Choroid plexus epithelial cell (primary cell): Measurements from ENCODE around the gene GOLIM4.
A peak's percentile ranks its signal among the peaks of the same experiment; 100 is the strongest.

Source experiments
- DNase-seq: peaks from one replicate; pipeline ENCODE4 v3.0.0-alpha.2; 2010; ENCODE audit warnings: low read depth
- H3K4me3 ChIP-seq: 2 replicates; pipeline ENCODE4 v1.5.1; 2011; ENCODE audit warnings: low read depth, mild to moderate bottlenecking, control low read depth, low read length, moderate library complexity
- CTCF ChIP-seq: conservative IDR thresholded peaks from 2 replicates; pipeline ENCODE4 v1.5.1; 2011; ENCODE audit warnings: low read depth, mild to moderate bottlenecking, control low read depth, inconsistent platforms, low read length, moderate library complexity

GOLIM4 gene

GRCh38 chr3:168053115-168053514, 42.6 kb downstream of the GOLIM4 start:
- H3K4me3 ChIP-seq: no peak overlapping the region
- DNase-seq: no peak
- peak; percentile 43 for TF ChIP-seq CTCF

DNA sequence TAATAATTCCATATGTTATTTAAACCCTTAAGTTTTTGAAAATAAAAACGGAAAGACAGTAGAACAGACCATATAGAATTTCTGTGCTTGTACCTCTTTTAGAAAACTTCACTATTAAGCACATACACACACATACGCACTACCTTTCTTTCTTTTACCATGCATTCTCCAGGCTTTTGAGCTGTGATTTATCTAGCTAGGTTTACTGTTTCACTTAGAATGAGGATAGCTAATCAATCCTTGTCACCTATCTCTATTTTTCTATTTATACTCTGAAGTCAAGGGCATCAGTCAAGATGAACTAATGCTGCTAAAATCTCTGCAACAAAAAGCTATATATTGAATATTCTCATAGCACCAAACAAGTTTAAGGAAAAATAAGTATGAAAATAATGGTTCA, 43.2 kb downstream of the GOLIM4 start:
- H3K4me3 ChIP-seq: no peak overlapping the region
- TF ChIP-seq CTCF: no peak
- no peak for DNase-seq

DNA sequence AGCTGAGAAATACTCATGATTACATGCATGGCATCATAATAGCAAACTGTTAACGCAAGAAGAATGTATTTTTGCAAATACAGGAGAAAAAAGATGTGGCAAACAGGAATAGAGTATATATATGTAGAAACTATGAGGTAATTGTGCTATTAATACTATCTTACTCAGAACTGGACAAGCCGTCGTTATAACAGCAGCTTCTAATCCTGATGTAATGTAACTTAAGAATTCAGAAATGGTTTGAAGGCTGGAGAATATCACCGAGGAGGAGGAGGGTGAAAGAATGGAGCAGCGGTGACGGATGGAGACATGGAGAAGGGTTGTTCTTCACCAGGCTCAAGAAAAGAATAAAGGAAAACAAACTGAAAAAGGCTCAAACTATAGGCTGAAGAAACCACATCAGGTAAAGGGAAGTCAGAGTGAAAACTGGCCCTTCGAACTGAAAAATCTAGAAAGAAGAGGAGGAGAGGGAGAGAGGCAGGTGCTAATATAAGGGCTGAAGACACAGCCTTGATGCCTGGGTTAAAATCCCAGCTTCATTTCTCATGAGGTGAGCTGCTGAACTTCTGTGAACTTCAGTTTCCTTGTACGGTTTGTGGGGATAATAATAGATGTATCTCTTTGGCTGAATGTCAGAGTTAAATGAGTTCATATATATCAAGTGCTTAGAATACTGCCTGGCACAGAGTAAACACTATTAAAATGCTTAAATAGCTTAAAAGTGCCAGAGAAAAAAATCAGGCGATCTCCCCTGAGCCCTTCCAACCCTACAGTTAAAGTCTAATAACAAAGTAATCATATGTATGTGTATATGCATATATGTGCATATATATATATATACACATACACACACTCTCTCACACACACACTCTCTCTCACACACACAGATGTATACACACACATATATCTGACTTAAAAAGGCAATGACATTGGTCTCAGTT, 43.9 kb downstream of the GOLIM4 start:
- no peak for TF ChIP-seq CTCF
- no peak overlapping the region for H3K4me3 ChIP-seq
- DNase-seq: peak; percentile 68

- H3K4me3 ChIP-seq: no peak overlapping the region
- no peak for TF ChIP-seq CTCF
- no peak for DNase-seq
Measured at GRCh38 chr3:168051070-168051469, 44.7 kb downstream of the GOLIM4 start.

DNA sequence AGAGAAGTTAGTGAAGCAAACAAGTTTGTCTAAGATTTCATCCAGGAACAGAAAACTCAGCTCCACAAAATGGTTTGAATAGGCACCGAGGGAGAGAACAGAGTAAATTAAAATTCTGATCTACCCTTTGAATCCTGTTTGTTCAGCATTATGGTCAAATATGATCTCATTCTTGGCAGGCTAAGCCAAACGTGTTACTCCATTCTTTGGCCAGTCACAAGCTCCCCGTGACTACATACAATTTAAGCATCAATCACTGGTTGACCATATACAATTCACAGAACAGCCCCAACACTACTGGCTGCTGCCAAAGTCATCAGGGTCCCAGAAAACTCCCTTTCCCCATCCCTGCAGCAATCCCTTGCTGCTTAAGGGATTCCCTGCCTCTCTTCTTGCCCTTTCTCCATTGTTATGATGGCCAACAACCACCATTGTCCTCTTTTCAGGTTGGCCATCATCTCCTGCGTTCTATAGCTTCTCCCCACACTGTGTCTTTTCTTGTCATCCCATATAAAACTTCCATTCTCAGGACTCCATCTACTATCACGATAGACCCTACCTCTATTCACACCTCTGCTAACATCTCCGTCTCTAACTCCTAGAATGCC, 46.3 kb downstream of the GOLIM4 start:
- no peak overlapping the region for H3K4me3 ChIP-seq
- TF ChIP-seq CTCF: no peak
- peak; percentile 72 for DNase-seq

GRCh38 chr3:168048414-168049330, 47.1 kb downstream of the GOLIM4 start:
- TF ChIP-seq CTCF: no peak
- no peak for DNase-seq
- H3K4me3 ChIP-seq: no peak overlapping the region
